HG03103 (cell line): ENCODE measurements around the gene RYR1.
"Not testable (repeated sequence)": the region's sequence is repeated elsewhere in the genome, so short reads cannot be mapped to it uniquely, and the experiment has no call there.

ENCODE experiments used
- ATAC-seq: cut with Tn5 transposase; IDR thresholded peaks from one replicate; pipeline ENCODE4 v1.9.1; 2021; ENCODE audit warnings: low read depth; ENCODE audit not compliant: unreplicated experiment

RYR1 gene

GRCh38 chr19:38486731-38487336, 53.3 kb downstream of the RYR1 start:
- ATAC-seq, result no peak

DNA sequence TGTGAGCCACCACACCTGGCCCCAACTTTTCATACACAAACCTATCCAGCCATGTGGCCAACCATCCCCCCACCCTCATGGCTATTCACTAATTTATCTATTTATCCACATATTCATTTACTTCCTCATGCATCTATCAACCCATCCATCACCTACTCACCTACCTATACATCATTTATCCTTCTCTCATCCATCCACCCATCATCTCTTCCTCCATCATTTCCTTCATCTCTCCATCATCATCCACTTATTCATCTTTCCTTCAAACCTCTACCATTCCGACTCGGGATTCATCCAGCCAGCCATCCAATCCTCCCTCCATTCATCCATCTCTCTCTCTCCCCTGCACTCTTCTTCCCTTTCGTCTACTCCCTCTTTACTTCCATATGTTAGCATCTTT, 54.6 kb downstream of the RYR1 start:
- ATAC-seq, result no peak

DNA sequence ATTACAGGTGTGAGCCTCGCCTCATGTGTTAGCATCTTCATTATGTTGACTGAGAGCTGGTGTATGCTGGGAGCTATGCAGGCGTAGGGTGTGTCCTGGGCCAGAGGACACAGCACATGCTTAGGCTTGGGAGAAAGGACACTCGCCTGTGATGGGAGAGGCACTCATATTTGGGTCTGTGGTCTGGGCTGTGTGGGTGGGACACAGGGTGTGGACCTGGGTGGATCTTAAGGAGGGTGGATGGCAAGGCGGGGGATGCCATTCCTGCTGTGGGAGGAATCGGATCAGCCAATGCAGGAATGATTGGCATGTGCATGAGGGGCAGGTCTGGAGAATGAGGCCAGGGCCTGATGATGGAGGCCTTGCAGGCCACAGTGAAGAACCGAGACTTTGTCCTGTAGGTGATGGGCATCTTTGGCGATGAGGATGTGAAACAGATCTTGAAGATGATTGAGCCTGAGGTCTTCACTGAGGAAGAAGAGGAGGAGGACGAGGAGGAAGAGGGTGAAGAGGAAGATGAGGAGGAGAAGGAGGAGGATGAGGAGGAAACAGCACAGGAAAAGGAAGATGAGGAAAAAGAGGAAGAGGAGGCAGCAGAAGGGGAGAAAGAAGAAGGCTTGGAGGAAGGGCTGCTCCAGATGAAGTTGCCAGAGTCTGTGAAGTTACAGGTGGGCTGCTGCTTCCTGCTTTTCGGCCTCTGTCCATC, 55.4 kb downstream of the RYR1 start:
- ATAC-seq, result no peak

- ATAC-seq, result no peak
These were observed 57.4 kb downstream of the RYR1 start for GRCh38 chr19:38490861-38491260.

GRCh38 chr19:38492181-38492813, 58.8 kb downstream of the RYR1 start:
- ATAC-seq, result no peak

DNA sequence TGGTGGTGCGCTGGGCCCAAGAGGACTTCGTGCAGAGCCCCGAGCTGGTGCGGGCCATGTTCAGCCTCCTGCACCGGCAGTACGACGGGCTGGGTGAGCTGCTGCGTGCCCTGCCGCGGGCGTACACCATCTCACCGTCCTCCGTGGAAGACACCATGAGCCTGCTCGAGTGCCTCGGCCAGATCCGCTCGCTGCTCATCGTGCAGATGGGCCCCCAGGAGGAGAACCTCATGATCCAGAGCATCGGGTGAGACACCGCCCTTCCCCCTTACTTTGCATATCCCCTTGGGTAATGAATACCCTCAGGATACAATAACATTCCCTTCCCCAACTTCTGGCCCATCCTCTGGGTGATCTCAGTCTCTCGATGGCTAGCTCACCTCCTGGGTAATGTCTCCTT, 60.9 kb downstream of the RYR1 start:
- ATAC-seq, result no peak

DNA sequence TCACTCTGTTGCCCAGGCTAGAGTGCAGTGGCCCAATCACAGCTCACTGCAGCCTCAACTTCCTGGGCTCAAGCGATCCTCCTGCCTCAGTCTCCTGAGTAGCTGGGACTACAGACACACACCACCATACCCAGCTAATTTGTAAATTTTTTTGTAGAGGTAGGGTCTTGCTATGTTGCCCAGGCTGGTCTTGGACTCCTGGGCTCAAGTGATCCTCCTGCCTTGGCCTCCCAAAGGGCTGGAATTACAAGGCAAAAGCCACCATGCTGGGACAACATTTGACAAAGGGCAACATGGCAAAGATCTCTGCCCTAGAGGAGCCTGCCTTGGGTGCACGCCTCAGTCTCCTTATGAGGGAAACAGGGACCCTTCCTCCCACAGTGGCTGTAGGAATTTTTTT, 61.9 kb downstream of the RYR1 start:
- ATAC-seq, result not testable (repeated sequence)

- no peak for ATAC-seq
These were observed 62.6 kb downstream of the RYR1 start for GRCh38 chr19:38496116-38496515.

DNA sequence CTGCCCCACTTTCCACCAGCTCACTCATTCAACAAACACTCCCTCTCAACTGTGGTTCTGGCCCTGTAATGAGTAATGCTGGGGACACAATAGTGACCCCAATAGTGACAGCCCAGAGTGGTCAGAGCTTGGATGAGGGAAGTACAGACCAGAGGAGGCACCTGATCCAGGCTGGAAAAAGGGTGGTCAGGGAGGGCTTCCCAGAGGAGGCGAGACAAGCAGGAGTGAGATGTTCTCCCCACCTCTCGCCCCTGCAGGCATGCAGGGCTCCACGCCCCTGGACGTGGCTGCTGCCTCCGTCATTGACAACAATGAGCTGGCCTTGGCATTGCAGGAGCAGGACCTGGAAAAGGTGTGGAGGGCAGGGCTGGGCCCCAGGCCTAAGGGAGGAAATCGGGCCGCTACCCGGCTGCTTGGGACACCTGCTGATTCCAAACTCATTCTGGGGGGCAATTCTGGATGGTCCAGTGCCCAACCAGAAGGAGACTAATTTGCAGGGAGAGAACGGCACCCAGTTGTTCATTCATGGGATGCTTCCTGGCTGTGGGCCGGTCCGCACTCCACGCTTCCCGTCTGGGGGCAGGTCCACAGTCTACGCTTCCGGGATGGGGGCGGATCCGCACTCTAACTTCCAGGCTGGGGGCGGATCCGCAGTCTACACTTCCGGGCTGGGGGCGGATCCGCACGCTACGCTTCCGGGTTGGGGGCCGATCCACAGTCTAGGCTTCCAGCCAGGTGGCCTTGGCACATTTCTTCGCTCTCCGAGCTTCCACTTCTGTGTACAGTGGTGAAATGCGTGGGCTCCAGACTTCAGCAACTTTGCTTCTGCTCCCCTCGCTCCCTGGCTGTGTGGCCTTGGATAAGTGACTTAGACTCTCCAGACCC, 63.4 kb downstream of the RYR1 start:
- no peak for ATAC-seq

DNA sequence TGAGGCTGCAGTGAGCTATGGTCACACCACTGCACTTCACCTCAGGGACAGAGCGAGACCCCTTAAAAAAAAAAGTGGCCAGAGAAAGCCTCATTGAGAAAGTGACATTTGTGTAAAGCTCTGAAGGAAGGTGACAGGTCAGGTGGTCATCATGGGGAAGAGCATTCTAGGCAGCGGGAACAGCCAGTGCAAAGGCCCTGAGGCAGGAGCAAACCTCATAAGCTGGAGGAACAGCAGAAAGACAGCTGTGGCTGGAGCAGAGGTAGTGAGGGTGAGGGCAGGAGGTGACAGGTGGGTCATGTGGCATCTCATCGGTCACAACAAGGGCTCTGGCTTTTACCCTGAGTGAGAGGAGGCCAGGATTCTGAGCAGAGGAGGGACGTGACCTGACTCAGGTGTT, 64.4 kb downstream of the RYR1 start:
- ATAC-seq, result no peak

DNA sequence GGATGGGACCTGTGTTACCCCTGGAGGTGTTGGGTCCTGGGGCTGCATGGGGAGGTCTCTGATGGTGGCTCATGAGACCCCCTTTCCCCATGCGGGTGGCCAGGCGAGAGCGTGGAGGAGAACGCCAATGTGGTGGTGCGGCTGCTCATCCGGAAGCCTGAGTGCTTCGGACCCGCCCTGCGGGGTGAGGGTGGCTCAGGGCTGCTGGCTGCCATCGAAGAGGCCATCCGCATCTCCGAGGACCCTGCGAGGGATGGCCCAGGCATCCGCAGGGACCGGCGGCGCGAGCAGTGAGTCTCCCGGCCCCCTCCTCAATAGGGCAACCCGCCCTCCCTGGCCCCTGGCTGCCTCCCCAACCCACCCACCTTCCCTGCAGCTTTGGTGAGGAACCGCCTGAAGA, 66.0 kb downstream of the RYR1 start:
- ATAC-seq, result no peak

- ATAC-seq, result no peak
These were observed 67.0 kb downstream of the RYR1 start for GRCh38 chr19:38500450-38500849.

GRCh38 chr19:38502410-38503076, 69.1 kb downstream of the RYR1 start:
- no peak for ATAC-seq

DNA sequence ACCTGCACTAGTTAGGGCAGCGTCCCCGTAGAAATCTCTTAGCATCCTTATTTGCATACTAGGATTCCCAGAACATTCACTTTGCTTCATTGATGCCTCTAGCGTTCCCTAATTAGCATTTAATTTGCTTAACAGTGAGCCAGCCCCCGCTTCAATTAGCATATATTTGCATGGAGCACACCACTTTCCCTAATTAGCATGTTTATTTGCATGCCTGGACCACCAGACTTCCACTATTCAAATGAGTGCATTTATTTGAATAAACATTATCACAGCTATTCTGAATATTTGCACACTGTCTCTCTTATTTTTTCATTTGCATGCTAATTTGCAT, 69.6 kb downstream of the RYR1 start:
- ATAC-seq, result no peak

DNA sequence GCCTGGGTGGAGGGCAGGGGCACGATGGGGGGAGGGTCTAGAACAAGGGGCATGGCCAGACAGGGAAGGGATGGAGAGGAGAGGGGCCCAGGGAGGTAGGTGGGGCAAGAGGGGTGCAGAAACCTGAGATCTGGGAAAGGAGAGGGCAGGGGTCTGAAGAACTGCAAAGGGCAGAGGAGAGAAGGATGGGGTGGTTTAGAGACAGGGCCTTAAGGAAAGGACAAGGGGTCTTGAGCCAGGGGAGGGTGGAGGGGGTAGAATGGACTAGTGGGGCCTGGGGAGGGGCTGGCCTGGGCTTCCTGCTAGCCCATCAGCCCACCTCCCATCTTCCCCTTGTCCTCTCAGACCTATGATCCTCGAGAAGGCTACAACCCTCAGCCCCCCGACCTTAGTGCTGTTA, 72.5 kb downstream of the RYR1 start:
- ATAC-seq, result no peak

GRCh38 chr19:38506375-38506722, 72.9 kb downstream of the RYR1 start:
- no peak for ATAC-seq

- peak; percentile 56 for ATAC-seq
These were observed 73.4 kb downstream of the RYR1 start for GRCh38 chr19:38506723-38507550.

DNA sequence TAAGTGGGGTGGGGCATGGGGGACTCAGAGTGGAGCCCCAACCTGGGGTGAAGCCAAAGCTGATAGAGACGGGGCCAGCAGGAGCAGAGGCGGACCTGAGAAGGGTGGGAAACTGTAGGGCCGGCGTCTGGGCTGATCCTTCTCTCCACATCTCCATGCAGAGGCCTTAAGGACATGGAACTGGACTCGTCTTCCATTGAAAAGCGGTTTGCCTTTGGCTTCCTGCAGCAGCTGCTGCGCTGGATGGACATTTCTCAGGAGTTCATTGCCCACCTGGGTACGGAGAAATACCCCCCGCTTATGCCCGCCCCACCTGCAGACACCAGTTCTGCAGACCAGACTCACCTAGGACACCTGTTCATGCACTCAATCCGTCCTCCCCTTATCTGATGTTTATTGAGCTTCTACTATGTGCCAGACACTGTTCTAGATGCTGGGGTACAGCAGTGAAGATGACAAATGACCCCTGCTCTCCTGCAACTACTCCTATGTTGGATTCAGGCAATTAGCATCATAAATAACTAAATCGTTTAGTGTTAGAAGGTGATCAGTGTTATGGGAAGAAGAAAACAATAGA, 74.1 kb downstream of the RYR1 start:
- no peak for ATAC-seq

GRCh38 chr19:38508507-38508906, 75.0 kb downstream of the RYR1 start:
- no peak for ATAC-seq

DNA sequence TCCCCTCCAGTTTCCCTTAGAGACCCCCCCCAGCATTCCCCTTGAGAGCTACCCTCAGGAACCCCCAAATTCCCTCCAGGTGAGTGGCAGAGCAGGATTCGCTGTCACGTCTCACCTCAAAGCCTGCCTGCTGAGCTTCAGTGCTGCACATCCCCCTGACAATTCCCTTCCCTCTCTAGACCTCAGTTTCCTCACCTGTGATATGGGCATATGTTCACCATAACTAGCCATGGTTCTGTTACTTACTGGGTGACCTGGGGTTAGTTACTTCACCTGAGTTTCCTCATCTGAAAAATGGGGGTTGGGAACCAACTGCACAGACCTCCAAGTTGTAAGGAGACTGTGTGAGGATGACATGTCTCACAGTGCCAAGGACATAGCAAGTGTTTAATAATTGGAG, 75.5 kb downstream of the RYR1 start:
- ATAC-seq, result no peak
